SK-N-SH (cell line): ENCODE results near the gene PPP1CA. TPM values are rescaled to one million over a fixed set of nuclear protein-coding genes. Genes with fewer than 3 reads are reported as not detected.

Experiments used
- ELF1 ChIP-seq: IDR thresholded peaks from 2 replicates; pipeline ENCODE4 v1.4.0; 2012
- EP300 ChIP-seq, 2 experiments: IDR thresholded peaks; 2 replicates each; pipeline versions ENCODE4 v1.4.0 to v1.6.1; 2012; ENCODE audit warnings: borderline replicate concordance in 1 of 2, low read depth in 1 of 2, low read length in 1 of 2
- EZH2phosphoT487 ChIP-seq: fragments of 200-600 bp; sonication (generic); IDR thresholded peaks from 2 replicates; pipeline ENCODE4 v1.6.1; 2017; ENCODE audit warnings: low read depth, mixed run types, mild to moderate bottlenecking, antibody characterized with exemption, moderate library complexity, borderline replicate concordance
- FOSL2 ChIP-seq: IDR thresholded peaks from 2 replicates; pipeline ENCODE4 v1.4.0; 2012; ENCODE audit warnings: low read depth, mild to moderate bottlenecking, moderate library complexity, borderline replicate concordance
- FOXJ3 ChIP-seq: sonication (generic); formaldehyde crosslinking; IDR thresholded peaks from 2 replicates; pipeline ENCODE4 v1.5.1; 2020; ENCODE audit warnings: mild to moderate bottlenecking, missing genetic modification reagents
- FOXM1 ChIP-seq: IDR thresholded peaks from 2 replicates; pipeline ENCODE4 v1.4.0; 2012; ENCODE audit warnings: low read depth, mild to moderate bottlenecking
- GABPA ChIP-seq: IDR thresholded peaks from 2 replicates; pipeline ENCODE4 v1.4.0; 2012; ENCODE audit warnings: low read depth, mild to moderate bottlenecking
- JUND ChIP-seq: IDR thresholded peaks from 2 replicates; pipeline ENCODE4 v1.4.0; 2012
- MEF2A ChIP-seq: IDR thresholded peaks from 2 replicates; pipeline ENCODE4 v1.4.0; 2012; ENCODE audit warnings: low read depth, borderline replicate concordance
- MXI1 ChIP-seq: IDR thresholded peaks from 2 replicates; pipeline ENCODE4 v1.6.1; 2012; ENCODE audit warnings: mild to moderate bottlenecking, low read depth, low read length, improper control_type of control experiment
- POLR2AphosphoS5 ChIP-seq: IDR thresholded peaks from 2 replicates; pipeline ENCODE4 v1.6.1; 2012; ENCODE audit warnings: low read depth, low read length
- RAD21 ChIP-seq: IDR thresholded peaks from 2 replicates; pipeline ENCODE4 v1.6.1; 2012; ENCODE audit warnings: mild to moderate bottlenecking, low read length
- RCOR1 ChIP-seq: fragments of 150-350 bp; IDR thresholded peaks from 2 replicates; pipeline ENCODE4 v1.6.1; 2017; ENCODE audit warnings: antibody characterized with exemption, low read length
- RFX5 ChIP-seq: IDR thresholded peaks from 2 replicates; pipeline ENCODE4 v1.6.1; 2012; ENCODE audit warnings: mild to moderate bottlenecking, improper control_type of control experiment, low read length
- SMC3 ChIP-seq: IDR thresholded peaks from 2 replicates; pipeline ENCODE4 v1.6.1; 2012; ENCODE audit warnings: low read depth, low read length, improper control_type of control experiment
- TCF12 ChIP-seq: IDR thresholded peaks from 2 replicates; pipeline ENCODE4 v1.4.0; 2012
- TEAD4 ChIP-seq: IDR thresholded peaks from 2 replicates; pipeline ENCODE4 v1.4.0; 2012; ENCODE audit warnings: mild to moderate bottlenecking, borderline replicate concordance; ENCODE audit not compliant: insufficient read depth
- YY1 ChIP-seq: IDR thresholded peaks from 2 replicates; pipeline ENCODE4 v1.4.0; 2012; ENCODE audit warnings: low read depth, mild to moderate bottlenecking
- polyA plus RNA-seq, 3 experiments: library from polyadenylated mRNA; depleted of rRNA; stranded (reverse); fragments of >200 nt; gene quantifications; 2 replicates each; pipeline ENCODE4 v1.2.3, GENCODE V29; 2012
- TF ChIP-seq, protein P1 (sequence below): fragments of 200-600 bp; sonication (generic); IDR thresholded peaks from 2 replicates; pipeline ENCODE4 v1.6.1; 2017; ENCODE audit warnings: antibody characterized with exemption, mild to moderate bottlenecking, moderate library complexity
- TF ChIP-seq, protein P2 (sequence below): IDR thresholded peaks from 2 replicates; pipeline ENCODE4 v1.4.0; 2012; ENCODE audit warnings: low read depth
- TF ChIP-seq, protein P3 (sequence below): fragments of 150-350 bp; IDR thresholded peaks from 2 replicates; pipeline ENCODE4 v1.6.1; 2017; ENCODE audit warnings: antibody characterized with exemption, low read length, low read depth, borderline replicate concordance
- TF ChIP-seq, protein P4 (sequence below): IDR thresholded peaks from 2 replicates; pipeline ENCODE4; 2012
- TF ChIP-seq, protein P5 (sequence below): IDR thresholded peaks from 2 replicates; pipeline ENCODE4 v1.4.0; 2012; ENCODE audit warnings: low read depth, borderline replicate concordance

PPP1CA gene
- polyA plus RNA-seq, 1 of the 3 experiments (the other 2 are of a cell fraction), result 261 TPM

DNA sequence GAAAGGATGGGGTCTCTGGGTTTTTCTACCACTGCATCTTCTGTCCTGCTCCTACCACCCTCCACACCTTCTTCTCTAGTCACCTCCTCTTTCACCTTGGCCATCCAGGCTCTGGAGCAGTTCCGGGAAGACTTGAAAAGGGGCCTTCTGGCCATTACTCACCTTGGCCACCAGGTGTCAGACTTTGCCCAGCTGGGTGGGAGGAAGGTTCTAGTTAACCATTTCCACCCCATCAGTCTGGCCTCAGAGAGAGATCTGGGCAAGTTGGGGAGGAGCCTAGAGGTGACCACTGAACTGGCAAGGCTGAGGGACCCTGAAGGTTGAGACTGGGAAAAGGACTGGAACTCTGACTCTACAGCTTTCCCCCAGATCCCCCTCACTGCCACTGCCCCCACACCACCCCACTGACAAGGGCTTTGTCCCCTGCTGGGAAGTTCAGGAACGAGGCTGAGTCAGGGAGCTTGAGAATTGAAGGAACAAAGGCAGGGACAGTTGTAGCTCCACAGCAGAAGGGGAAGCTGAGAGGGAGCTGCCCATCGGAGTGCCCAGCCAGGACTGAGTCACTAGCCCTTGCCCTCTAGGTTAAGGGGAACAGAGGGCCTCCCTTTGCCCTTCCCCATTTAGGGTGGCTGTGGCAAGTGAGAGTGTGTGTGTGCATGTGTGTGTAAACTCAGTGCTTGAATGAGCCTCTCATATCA is 44.6 kb downstream of the PPP1CA start (continued):
- TF ChIP-seq, protein P1, sequence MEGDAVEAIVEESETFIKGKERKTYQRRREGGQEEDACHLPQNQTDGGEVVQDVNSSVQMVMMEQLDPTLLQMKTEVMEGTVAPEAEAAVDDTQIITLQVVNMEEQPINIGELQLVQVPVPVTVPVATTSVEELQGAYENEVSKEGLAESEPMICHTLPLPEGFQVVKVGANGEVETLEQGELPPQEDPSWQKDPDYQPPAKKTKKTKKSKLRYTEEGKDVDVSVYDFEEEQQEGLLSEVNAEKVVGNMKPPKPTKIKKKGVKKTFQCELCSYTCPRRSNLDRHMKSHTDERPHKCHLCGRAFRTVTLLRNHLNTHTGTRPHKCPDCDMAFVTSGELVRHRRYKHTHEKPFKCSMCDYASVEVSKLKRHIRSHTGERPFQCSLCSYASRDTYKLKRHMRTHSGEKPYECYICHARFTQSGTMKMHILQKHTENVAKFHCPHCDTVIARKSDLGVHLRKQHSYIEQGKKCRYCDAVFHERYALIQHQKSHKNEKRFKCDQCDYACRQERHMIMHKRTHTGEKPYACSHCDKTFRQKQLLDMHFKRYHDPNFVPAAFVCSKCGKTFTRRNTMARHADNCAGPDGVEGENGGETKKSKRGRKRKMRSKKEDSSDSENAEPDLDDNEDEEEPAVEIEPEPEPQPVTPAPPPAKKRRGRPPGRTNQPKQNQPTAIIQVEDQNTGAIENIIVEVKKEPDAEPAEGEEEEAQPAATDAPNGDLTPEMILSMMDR, result peak; percentile 94
- TF ChIP-seq EP300 (IDR thresholded peaks at IDR 0.05; ENCODE audit: borderline replicate concordance in 1 of 2, low read depth in 1 of 2, low read length in 1 of 2) (no peak), MXI1 (no peak), EZH2phosphoT487 (no peak), FOXM1 (no peak), RCOR1 (peak; percentile 38; the same call in 1 of the 2 replicates), MEF2A (no peak), FOXJ3 (CRISPR knock-in tag) (no peak), SMC3 (peak; percentile 94), YY1 (no peak), ELF1 (peak; percentile 38; the same call in 1 of the 2 replicates), POLR2AphosphoS5 (no peak), TEAD4 (no peak), TCF12 (no peak), RAD21 (peak; percentile 93), RFX5 (no peak), FOSL2 (no peak), JUND (no peak), GABPA (no peak)
- TF ChIP-seq, protein P2, sequence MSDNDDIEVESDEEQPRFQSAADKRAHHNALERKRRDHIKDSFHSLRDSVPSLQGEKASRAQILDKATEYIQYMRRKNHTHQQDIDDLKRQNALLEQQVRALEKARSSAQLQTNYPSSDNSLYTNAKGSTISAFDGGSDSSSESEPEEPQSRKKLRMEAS, result no peak
- TF ChIP-seq, protein P3, sequence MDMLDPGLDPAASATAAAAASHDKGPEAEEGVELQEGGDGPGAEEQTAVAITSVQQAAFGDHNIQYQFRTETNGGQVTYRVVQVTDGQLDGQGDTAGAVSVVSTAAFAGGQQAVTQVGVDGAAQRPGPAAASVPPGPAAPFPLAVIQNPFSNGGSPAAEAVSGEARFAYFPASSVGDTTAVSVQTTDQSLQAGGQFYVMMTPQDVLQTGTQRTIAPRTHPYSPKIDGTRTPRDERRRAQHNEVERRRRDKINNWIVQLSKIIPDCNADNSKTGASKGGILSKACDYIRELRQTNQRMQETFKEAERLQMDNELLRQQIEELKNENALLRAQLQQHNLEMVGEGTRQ, result no peak
- TF ChIP-seq, protein P4, sequence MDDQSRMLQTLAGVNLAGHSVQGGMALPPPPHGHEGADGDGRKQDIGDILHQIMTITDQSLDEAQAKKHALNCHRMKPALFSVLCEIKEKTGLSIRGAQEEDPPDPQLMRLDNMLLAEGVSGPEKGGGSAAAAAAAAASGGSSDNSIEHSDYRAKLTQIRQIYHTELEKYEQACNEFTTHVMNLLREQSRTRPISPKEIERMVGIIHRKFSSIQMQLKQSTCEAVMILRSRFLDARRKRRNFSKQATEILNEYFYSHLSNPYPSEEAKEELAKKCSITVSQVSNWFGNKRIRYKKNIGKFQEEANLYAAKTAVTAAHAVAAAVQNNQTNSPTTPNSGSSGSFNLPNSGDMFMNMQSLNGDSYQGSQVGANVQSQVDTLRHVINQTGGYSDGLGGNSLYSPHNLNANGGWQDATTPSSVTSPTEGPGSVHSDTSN, result no peak
- TF ChIP-seq, protein P5, sequence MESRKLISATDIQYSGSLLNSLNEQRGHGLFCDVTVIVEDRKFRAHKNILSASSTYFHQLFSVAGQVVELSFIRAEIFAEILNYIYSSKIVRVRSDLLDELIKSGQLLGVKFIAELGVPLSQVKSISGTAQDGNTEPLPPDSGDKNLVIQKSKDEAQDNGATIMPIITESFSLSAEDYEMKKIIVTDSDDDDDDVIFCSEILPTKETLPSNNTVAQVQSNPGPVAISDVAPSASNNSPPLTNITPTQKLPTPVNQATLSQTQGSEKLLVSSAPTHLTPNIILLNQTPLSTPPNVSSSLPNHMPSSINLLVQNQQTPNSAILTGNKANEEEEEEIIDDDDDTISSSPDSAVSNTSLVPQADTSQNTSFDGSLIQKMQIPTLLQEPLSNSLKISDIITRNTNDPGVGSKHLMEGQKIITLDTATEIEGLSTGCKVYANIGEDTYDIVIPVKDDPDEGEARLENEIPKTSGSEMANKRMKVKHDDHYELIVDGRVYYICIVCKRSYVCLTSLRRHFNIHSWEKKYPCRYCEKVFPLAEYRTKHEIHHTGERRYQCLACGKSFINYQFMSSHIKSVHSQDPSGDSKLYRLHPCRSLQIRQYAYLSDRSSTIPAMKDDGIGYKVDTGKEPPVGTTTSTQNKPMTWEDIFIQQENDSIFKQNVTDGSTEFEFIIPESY, result no peak
